ENCODE measurements around the gene ERMP1.

ERMP1 gene

GRCh38 chr9:5756633-5757032, 76.3 kb downstream of the ERMP1 start:
- H3K4me3 ChIP-seq (replicated peaks; ENCODE audit: low read depth, low read length) = no peak overlapping the region
- no peak for TF ChIP-seq CTCF (IDR thresholded peaks at IDR 0.05; ENCODE audit: low read depth, low read length, missing control alignments)
- no peak for DNase-seq (ENCODE audit: extremely low read depth, low read depth)

GRCh38 chr9:5750569-5750968, 82.3 kb downstream of the ERMP1 start:
- H3K4me3 ChIP-seq (replicated peaks; ENCODE audit: low read depth, low read length) = no peak overlapping the region
- DNase-seq (ENCODE audit: extremely low read depth, low read depth) = no peak
- TF ChIP-seq CTCF (IDR thresholded peaks at IDR 0.05; ENCODE audit: low read depth, low read length, missing control alignments) = no peak

- H3K4me3 ChIP-seq (replicated peaks; ENCODE audit: low read depth, low read length) = no peak overlapping the region
- DNase-seq (ENCODE audit: extremely low read depth, low read depth) = no peak
- no peak for TF ChIP-seq CTCF (IDR thresholded peaks at IDR 0.05; ENCODE audit: low read depth, low read length, missing control alignments)
Observed at GRCh38 chr9:5749306-5749705, 83.6 kb downstream of the ERMP1 start.

- no peak for TF ChIP-seq CTCF (IDR thresholded peaks at IDR 0.05; ENCODE audit: low read depth, low read length, missing control alignments)
Observed at GRCh38 chr9:5748438-5748837, 84.5 kb downstream of the ERMP1 start.

GRCh38 chr9:5743109-5743508, 89.8 kb downstream of the ERMP1 start:
- DNase-seq (ENCODE audit: extremely low read depth, low read depth) = no peak
- no peak overlapping the region for H3K4me3 ChIP-seq (replicated peaks; ENCODE audit: low read depth, low read length)
- no peak for TF ChIP-seq CTCF (IDR thresholded peaks at IDR 0.05; ENCODE audit: low read depth, low read length, missing control alignments)

More at GRCh38 chr9:5748438-5748837, 84.5 kb downstream of the ERMP1 start:
- no peak for DNase-seq (ENCODE audit: extremely low read depth, low read depth)
- H3K4me3 ChIP-seq (replicated peaks; ENCODE audit: low read depth, low read length) = no peak overlapping the region

- no peak for TF ChIP-seq CTCF (IDR thresholded peaks at IDR 0.05; ENCODE audit: low read depth, low read length, missing control alignments)
- H3K4me3 ChIP-seq (replicated peaks; ENCODE audit: low read depth, low read length) = no peak overlapping the region
- DNase-seq (ENCODE audit: extremely low read depth, low read depth) = no peak
Observed at GRCh38 chr9:5736563-5737346, 96.2 kb downstream of the ERMP1 start.

GRCh38 chr9:5735072-5735471, 97.8 kb downstream of the ERMP1 start:
- H3K4me3 ChIP-seq (replicated peaks; ENCODE audit: low read depth, low read length) = no peak overlapping the region
- no peak for DNase-seq (ENCODE audit: extremely low read depth, low read depth)
- TF ChIP-seq CTCF (IDR thresholded peaks at IDR 0.05; ENCODE audit: low read depth, low read length, missing control alignments) = no peak
